Testis (tissue), 2 donors: ENCODE results near the gene OR6B1.

ENCODE experiments used
- CTCF ChIP-seq, 3 experiments: fragments of 450-650 bp in 2 of 3; fragments of 200-600 bp in 1 of 3; sonication (generic) in 1 of 3; IDR thresholded peaks; one replicate each; pipeline ENCODE4 v1.5.1; 2016 to 2019; ENCODE audit warnings: antibody characterized with exemption in 3 of 3, mild to moderate bottlenecking in 2 of 3, moderate library complexity in 1 of 3
- POLR2A ChIP-seq: fragments of 450-650 bp; IDR thresholded peaks from one replicate; pipeline ENCODE4 v1.6.1; 2017; ENCODE audit warnings: antibody characterized with exemption, mild to moderate bottlenecking, moderate library complexity

DNA sequence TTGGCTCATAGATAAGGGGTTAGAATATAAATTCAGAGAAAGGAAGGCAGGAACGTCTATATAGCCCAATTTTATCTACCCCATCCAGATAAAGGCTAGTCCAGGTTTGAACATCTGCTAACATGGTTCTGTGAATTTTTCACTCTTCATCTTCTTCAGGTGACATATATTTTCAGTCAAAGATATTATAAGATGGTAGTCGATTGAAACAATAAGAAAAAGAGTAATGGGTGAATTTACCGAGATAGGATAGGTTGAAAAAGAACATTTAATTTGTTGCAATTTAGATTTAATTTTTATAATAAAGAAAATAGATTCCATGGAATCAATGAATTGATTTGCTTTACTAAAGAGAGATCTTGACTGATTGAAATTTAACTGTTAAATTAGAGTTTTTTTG is 45.6 kb upstream of the OR6B1 start, which contains the start of gene OR2F1:
- TF ChIP-seq POLR2A (no peak), CTCF (IDR thresholded peaks at IDR 0.05) (no peak)
